Natural killer cell (primary cell): Measurements from ENCODE around the gene ADAP2. TPM values are rescaled to one million over a fixed set of nuclear protein-coding genes. Genes with fewer than 3 reads are reported as not detected.
"Not testable (repeated sequence)": the region's sequence is repeated elsewhere in the genome, so short reads cannot be mapped to it uniquely, and the experiment has no call there.

ENCODE experiments used
- ATAC-seq, 3 donors: fragments of 150-1000 bp in 2 of 3; fragments of 200-7000 bp in 1 of 3; cut with Tn5 transposase; 1 replicate in 1 of 3; 2 replicates in 2 of 3; pipeline ENCODE4 v1.10.0; 2021; ENCODE audit warnings: mild to moderate bottlenecking in 2 of 3, moderate library complexity in 2 of 3
- DNase-seq, 2 donors: peaks; one replicate each; pipeline versions ENCODE4 v3.0.0 to v3.0.0-alpha.2; 2013 to 2021; ENCODE audit warnings: mixed read lengths in 1 of 2
- H3K27ac ChIP-seq: one replicate; pipeline ENCODE4 v1.5.1; 2013; ENCODE audit warnings: mild to moderate bottlenecking, low read length
- H3K27me3 ChIP-seq: one replicate; pipeline ENCODE4 v1.6.1; 2013; ENCODE audit warnings: low read length; ENCODE audit not compliant: control insufficient read depth, insufficient read depth
- H3K36me3 ChIP-seq: one replicate; pipeline ENCODE4 v1.6.1; 2013; ENCODE audit warnings: low read length; ENCODE audit not compliant: control insufficient read depth, insufficient read depth
- H3K4me1 ChIP-seq: one replicate; pipeline ENCODE4 v1.6.1; 2013; ENCODE audit warnings: low read length; ENCODE audit not compliant: control insufficient read depth, insufficient read depth
- H3K4me3 ChIP-seq: one replicate; pipeline ENCODE4 v1.5.1; 2013; ENCODE audit warnings: low read length
- H3K9me3 ChIP-seq: one replicate; pipeline ENCODE4 v1.6.1; 2013; ENCODE audit warnings: low read length; ENCODE audit not compliant: control insufficient read depth, insufficient read depth
- H3K27ac Mint-ChIP-seq, 2 donors: one replicate each; pipeline ENCODE4 v1.8.0; 2022; ENCODE audit warnings: mild to moderate bottlenecking in 2 of 2, mixed read lengths in 2 of 2, moderate library complexity in 1 of 2
- H3K27me3 Mint-ChIP-seq, 2 donors: one replicate each; pipeline ENCODE4 v1.8.0; 2022; ENCODE audit warnings: low read depth in 2 of 2, mixed read lengths in 2 of 2
- H3K36me3 Mint-ChIP-seq: one replicate; pipeline ENCODE4 v1.8.0; 2022; ENCODE audit warnings: mixed read lengths
- H3K4me1 Mint-ChIP-seq, 2 donors: one replicate each; pipeline ENCODE4 v1.8.0; 2022; ENCODE audit warnings: mixed read lengths in 2 of 2
- H3K4me3 Mint-ChIP-seq: one replicate; pipeline ENCODE4 v1.8.0; 2022; ENCODE audit warnings: mild to moderate bottlenecking, moderate library complexity, mixed read lengths
- H3K9me3 Mint-ChIP-seq, 2 donors: one replicate each; pipeline ENCODE4 v1.8.0; 2022; ENCODE audit warnings: mixed read lengths in 2 of 2
- CTCF ChIP-seq: fragments of 200-600 bp; IDR thresholded peaks from one replicate; pipeline ENCODE4 v1.8.0; 2022; ENCODE audit warnings: antibody characterized with exemption
- WGBS: methylation state at CpG from one replicate; pipeline ENCODE4 v1.1.7; 2013; ENCODE audit warnings: missing lambda C conversion rate; ENCODE audit not compliant: insufficient coverage; 5-methylcytosine and 5-hydroxymethylcytosine counted together
- intact Hi-C: fragments of 100-400 bp; cut with micrococcal nuclease; formaldehyde crosslinking; loops from one replicate; pipeline ENCODE4 v1.14.2; 2022
- total RNA-seq, 4 donors: library from RNA; stranded (reverse); fragments of 120-200 nt in 1 of 4; gene quantifications; one replicate each; pipeline versions ENCODE4 v1.2.3 to v1.2.4, GENCODE V29; 2013 to 2022

ADAP2 gene
- total RNA-seq, 3 donors from 2014 or later (not counting 1 experiment from before 2014, with no cell fraction given), result 2.6 to 6.6 (median 2.9) TPM

- H3K27ac ChIP-seq, result peak overlapping the region; percentile 49
- peaks cover 0 to 4% of the 10 kb centered on the region in 2 donors for H3K27me3 Mint-ChIP-seq
- peaks cover 27% of the 10 kb centered on the region for H3K4me1 ChIP-seq
- no peak overlapping the region for H3K27ac Mint-ChIP-seq
- TF ChIP-seq CTCF, result no peak
- no peaks in the 10 kb centered on the region for H3K36me3 Mint-ChIP-seq
- no peaks in the 10 kb centered on the region for H3K4me1 Mint-ChIP-seq
- ATAC-seq, result peak in 1 of 3 donors; percentile 26
- H3K36me3 ChIP-seq, result no peaks in the 10 kb centered on the region
- H3K9me3 Mint-ChIP-seq, result no peaks in the 10 kb centered on the region
- 75% methylated on average over 6 of the region's 9 CpGs for WGBS
- no peaks in the 10 kb centered on the region for H3K27me3 ChIP-seq
- no peak overlapping the region for H3K4me3 Mint-ChIP-seq
- intact Hi-C loops, result no loop called here
- no peak overlapping the region for H3K4me3 ChIP-seq
- peak in 1 of 2 donors; percentile 51 for DNase-seq
- no peaks in the 10 kb centered on the region for H3K9me3 ChIP-seq
These were observed 39.8 kb downstream of the ADAP2 start for GRCh38 chr17:30961209-30962188.

GRCh38 chr17:30964312-30964711 is 42.6 kb downstream of the ADAP2 start:
- H3K27ac Mint-ChIP-seq, H3K4me3 Mint-ChIP-seq, H3K27me3 ChIP-seq, H3K9me3 Mint-ChIP-seq, intact Hi-C loops, ATAC-seq, DNase-seq, H3K36me3 Mint-ChIP-seq, H3K36me3 ChIP-seq, H3K4me1 Mint-ChIP-seq, H3K27me3 Mint-ChIP-seq, H3K9me3 ChIP-seq, H3K4me3 ChIP-seq, H3K27ac ChIP-seq: not testable (repeated sequence)
- 96% methylated on average over 8 of the region's 8 CpGs for WGBS
- H3K4me1 ChIP-seq, result peaks cover 15% of the 10 kb centered on the region

GRCh38 chr17:30964876-30965275 is 43.1 kb downstream of the ADAP2 start:
- H3K36me3 ChIP-seq, result no peaks in the 10 kb centered on the region
- Mint-ChIP-seq H3K27ac (no peak overlapping the region), H3K36me3 (no peaks in the 10 kb centered on the region), H3K9me3 (no peaks in the 10 kb centered on the region), H3K4me1 (peaks cover under 1 to 3% of the 10 kb centered on the region in 2 donors), H3K27me3 (no peaks in the 10 kb centered on the region), H3K4me3 (no peak overlapping the region)
- WGBS, result 90% methylated on average over 5 of the region's 5 CpGs
- no peak for DNase-seq
- TF ChIP-seq CTCF, result no peak
- ATAC-seq, result no peak
- no peak overlapping the region for H3K27ac ChIP-seq
- no peaks in the 10 kb centered on the region for H3K27me3 ChIP-seq
- no peak overlapping the region for H3K4me3 ChIP-seq
- peaks cover 16% of the 10 kb centered on the region for H3K4me1 ChIP-seq
- no peaks in the 10 kb centered on the region for H3K9me3 ChIP-seq
- intact Hi-C loops, result no loop called here

GRCh38 chr17:30965686-30966085 is 43.9 kb downstream of the ADAP2 start:
- Mint-ChIP-seq H3K4me3 (no peak overlapping the region), H3K27me3 (no peaks in the 10 kb centered on the region), H3K27ac (no peak overlapping the region), H3K36me3 (no peaks in the 10 kb centered on the region), H3K4me1 (peaks cover 8 to 11% of the 10 kb centered on the region in 2 donors), H3K9me3 (no peaks in the 10 kb centered on the region)
- Histone ChIP-seq H3K4me3 (no peak overlapping the region), H3K27ac (no peak overlapping the region), H3K36me3 (no peaks in the 10 kb centered on the region), H3K4me1 (peaks cover 22% of the 10 kb centered on the region), H3K9me3 (no peaks in the 10 kb centered on the region), H3K27me3 (no peaks in the 10 kb centered on the region)
- no peak for DNase-seq
- intact Hi-C loops, result no loop called here
- 88% methylated on average over 2 of the region's 3 CpGs for WGBS
- no peak for ATAC-seq
- no peak for TF ChIP-seq CTCF

GRCh38 chr17:30967911-30968310 is 46.2 kb downstream of the ADAP2 start:
- ATAC-seq, intact Hi-C loops: not testable (repeated sequence)
- WGBS, result 87% methylated on average over 9 of the region's 13 CpGs

More at GRCh38 chr17:30967911-30968310, 46.2 kb downstream of the ADAP2 start:
- not testable (repeated sequence) for H3K4me3 ChIP-seq, H3K36me3 Mint-ChIP-seq, H3K4me3 Mint-ChIP-seq, H3K9me3 ChIP-seq, H3K27ac ChIP-seq, H3K27me3 ChIP-seq, H3K27me3 Mint-ChIP-seq, H3K36me3 ChIP-seq, DNase-seq, H3K9me3 Mint-ChIP-seq
- H3K27ac Mint-ChIP-seq, result peak overlapping the region in 1 of 2 donors; percentile 66
- peaks cover 24 to 27% of the 10 kb centered on the region in 2 donors for H3K4me1 Mint-ChIP-seq
- peaks cover 29% of the 10 kb centered on the region for H3K4me1 ChIP-seq
